B cell (primary cell): ENCODE measurements around the gene MRPL52. TPM values are rescaled to one million over a fixed set of nuclear protein-coding genes. Genes with fewer than 3 reads are reported as not detected.

Experiments
- ATAC-seq: fragments of 200-7000 bp; cut with Tn5 transposase; one replicate; pipeline ENCODE4 v1.10.0; 2021; ENCODE audit warnings: low read depth, mild to moderate bottlenecking, moderate number of reproducible peaks, moderate library complexity
- CTCF ChIA-PET: fragments of 350-600 bp; sonication (Branson Sonifier 250); formaldehyde crosslinking; loops from one replicate; lab custom pipeline; 2021; ENCODE audit warnings: antibody characterized with exemption, inconsistent platforms; lab: Charles Lee
- POLR2A ChIA-PET: fragments of 350-600 bp; sonication (Branson Sonifier 250); formaldehyde crosslinking; loops from one replicate; lab custom pipeline; 2021; ENCODE audit warnings: antibody characterized with exemption; lab: Charles Lee
- DNase-seq: peaks from one replicate; pipeline ENCODE4 v3.0.0; 2013
- H2AFZ ChIP-seq: 2 replicates; pipeline ENCODE4 v1.6.1; 2012; ENCODE audit warnings: mild to moderate bottlenecking, low read depth, low read length; ENCODE audit not compliant: insufficient read depth, poor library complexity, severe bottlenecking
- H3K27ac ChIP-seq, 2 donors: 1 replicate in 1 of 2; 2 replicates in 1 of 2; pipeline ENCODE4 v1.5.1; 2012 to 2013; ENCODE audit warnings: low read length in 2 of 2, mild to moderate bottlenecking in 2 of 2, moderate library complexity in 1 of 2
- H3K27me3 ChIP-seq, 4 experiments: fragments of 200-600 bp in 1 of 4; sonication (generic) in 1 of 4; replicated peaks in 1 of 4; 1 replicate in 2 of 4; 2 replicates in 2 of 4; pipeline versions ENCODE4 v1.6.1 to v1.7.0; 2013 to 2016; ENCODE audit warnings: low read length in 3 of 4, mild to moderate bottlenecking in 2 of 4, mixed read lengths in 1 of 4, moderate library complexity in 1 of 4; ENCODE audit not compliant: insufficient read depth in 4 of 4, control insufficient read depth in 3 of 4; ENCODE audit errors: control extremely low read depth in 1 of 4
- H3K36me3 ChIP-seq, 2 experiments: replicated peaks in 1 of 2; 1 replicate in 1 of 2; 2 replicates in 1 of 2; pipeline versions ENCODE4 v1.6.1 to v1.7.1; 2013; ENCODE audit warnings: low read length in 1 of 2; ENCODE audit not compliant: insufficient read depth in 2 of 2, control insufficient read depth in 1 of 2; ENCODE audit errors: control extremely low read depth in 1 of 2, extremely low read depth in 1 of 2
- H3K4me1 ChIP-seq, 2 donors: fragments of 200-600 bp in 1 of 2; sonication (generic) in 1 of 2; 1 replicate in 1 of 2; 2 replicates in 1 of 2; pipeline versions ENCODE4 v1.5.1 to v1.6.1; 2013 to 2017; ENCODE audit warnings: low read length in 2 of 2; ENCODE audit not compliant: control insufficient read depth in 2 of 2, insufficient read depth in 2 of 2
- H3K4me2 ChIP-seq: replicated peaks from 2 replicates; pipeline ENCODE3; 2012; ENCODE audit warnings: mild to moderate bottlenecking, low read depth, low read length; ENCODE audit not compliant: poor library complexity, severe bottlenecking
- H3K4me3 ChIP-seq, 5 experiments: fragments of 200-600 bp in 1 of 5; sonication (generic) in 1 of 5; 1 replicate in 3 of 5; 2 replicates in 2 of 5; pipeline versions ENCODE4 v1.5.1 to v1.7.0; 2011 to 2016; ENCODE audit warnings: low read length in 4 of 5, mild to moderate bottlenecking in 4 of 5, low read depth in 2 of 5, control low read depth in 1 of 5, moderate library complexity in 1 of 5; ENCODE audit not compliant: insufficient read depth in 1 of 5; ENCODE audit errors: control extremely low read depth in 1 of 5, extremely low read depth in 1 of 5
- H3K79me2 ChIP-seq: fragments of 200-600 bp; sonication (generic); one replicate; pipeline ENCODE4 v1.6.0; 2016; ENCODE audit warnings: low read length; ENCODE audit not compliant: control insufficient read depth, insufficient read depth
- H3K9ac ChIP-seq: fragments of 200-600 bp; sonication (generic); 2 replicates; pipeline ENCODE4 v1.6.1; 2017; ENCODE audit warnings: mild to moderate bottlenecking, low read length, moderate library complexity
- H3K9me3 ChIP-seq, 3 donors: one replicate each; pipeline versions ENCODE4 v1.6.1 to v1.7.1; 2013; ENCODE audit warnings: low read length in 2 of 3; ENCODE audit not compliant: control insufficient read depth in 2 of 3, insufficient read depth in 1 of 3; ENCODE audit errors: control extremely low read depth in 1 of 3
- H4K20me1 ChIP-seq: 2 replicates; pipeline ENCODE4 v1.6.0; 2012; ENCODE audit warnings: mild to moderate bottlenecking, low read length; ENCODE audit not compliant: insufficient read depth, control insufficient read depth, poor library complexity, severe bottlenecking
- H3K27ac Mint-ChIP-seq: one replicate; pipeline ENCODE4 v1.8.0; 2021; ENCODE audit warnings: mixed read lengths
- H3K27me3 Mint-ChIP-seq: one replicate; pipeline ENCODE4 v1.8.0; 2021; ENCODE audit warnings: mixed read lengths
- H3K4me1 Mint-ChIP-seq: one replicate; pipeline ENCODE4 v1.8.0; 2021; ENCODE audit warnings: mixed read lengths
- H3K4me3 Mint-ChIP-seq: one replicate; pipeline ENCODE4 v1.8.0; 2021; ENCODE audit warnings: mixed read lengths
- H3K9me3 Mint-ChIP-seq: one replicate; pipeline ENCODE4 v1.8.0; 2022; ENCODE audit warnings: mixed read lengths; ENCODE audit not compliant: insufficient read depth
- CTCF ChIP-seq: fragments of 200-600 bp; IDR thresholded peaks from one replicate; pipeline ENCODE4 v1.8.0; 2022; ENCODE audit warnings: antibody characterized with exemption, mild to moderate bottlenecking
- EZH2 ChIP-seq: IDR thresholded peaks from 2 replicates; pipeline ENCODE4 v1.6.1; 2012; ENCODE audit warnings: borderline replicate concordance, low read depth, mild to moderate bottlenecking, moderate library complexity, low read length; ENCODE audit not compliant: insufficient read depth, poor library complexity, severe bottlenecking
- WGBS: methylation state at CpG from one replicate; pipeline ENCODE4 v1.1.5; 2013; ENCODE audit warnings: missing lambda C conversion rate; ENCODE audit not compliant: insufficient coverage; 5-methylcytosine and 5-hydroxymethylcytosine counted together
- intact Hi-C: fragments of 100-400 bp; cut with micrococcal nuclease; formaldehyde crosslinking; loops from one replicate; pipeline ENCODE4 v1.10.0; 2022
- polyA plus RNA-seq: library from polyadenylated mRNA; depleted of rRNA; stranded (reverse); fragments of >200 nt; gene quantifications from 2 replicates; pipeline ENCODE4 v1.2.3, GENCODE V29; 2012
- total RNA-seq, 2 donors: library from RNA; stranded (reverse); fragments of 120-200 nt in 1 of 2; gene quantifications; 1 replicate in 1 of 2; 2 replicates in 1 of 2; pipeline versions ENCODE4 v1.2.3 to v1.2.4, GENCODE V29; 2013 to 2022

The MRPL52 gene
- total and polyA plus RNA-seq, 2 donors (not counting 1 experiment from before 2014, with no cell fraction given) = 37.4 to 91.6 TPM

- intact Hi-C loops = no loop called here
- Histone ChIP-seq H3K27ac (no peak overlapping the region), H3K4me2 (no peak overlapping the region), H4K20me1 (no peaks in the 10 kb centered on the region), H3K27me3 (peaks cover 0 to 29% (median 4%) of the 10 kb centered on the region in 4 experiments), H3K4me1 (no peaks in the 10 kb centered on the region), H3K9me3 (no peaks in the 10 kb centered on the region), H3K36me3 (no peaks in the 10 kb centered on the region), H3K4me3 (no peak overlapping the region), H2AFZ (no peak overlapping the region), H3K79me2 (no peaks in the 10 kb centered on the region), H3K9ac (no peak overlapping the region)
- WGBS = 90% methylated on average over 19 of the region's 21 CpGs
- ChIA-PET CTCF (interaction anchor here (0.9 to 1.9 kb wide), 3 partner anchors 9 to 24 kb away, joined by 4 to 9 read pairs (median 4); no protein-coding TSS in a partner anchor), POLR2A (interaction anchor here (0.7 kb wide), 1 partner anchor 49 kb away, joined by 7 read pairs; no protein-coding TSS in a partner anchor)
- Mint-ChIP-seq H3K9me3 (no peaks in the 10 kb centered on the region), H3K27ac (no peak overlapping the region), H3K27me3 (peaks cover 8% of the 10 kb centered on the region), H3K4me1 (peaks cover 2% of the 10 kb centered on the region), H3K4me3 (no peak overlapping the region)
- DNase-seq = no peak
- TF ChIP-seq CTCF (no peak), EZH2 (no peak)
- no peak for ATAC-seq
Observed at GRCh38 chr14:22843123-22843925, 13.6 kb downstream of the MRPL52 start.
